Embryonic facial prominence (tissue), 1 donor: ENCODE measurements around the gene HOXB3.
"Not testable (repeated sequence)": the region's sequence is repeated elsewhere in the genome, so short reads cannot be mapped to it uniquely, and the experiment has no call there.

Experiments used
- DNase-seq: peaks from one replicate; pipeline ENCODE4 v3.0.0-alpha.2; 2016; ENCODE audit errors: extremely low spot score

Gene HOXB3

GRCh38 chr17:48545539-48545938 is 44.5 kb downstream of the HOXB3 start:
- DNase-seq, result no peak

- DNase-seq, result no peak
These were observed 45.0 kb downstream of the HOXB3 start, which contains the start of gene HOXB2 for GRCh38 chr17:48545022-48545375. Gene HOXB2 (minus strand): TSS chr17:48545109. CDS start chr17:48544911, 198 bp downstream.

DNA sequence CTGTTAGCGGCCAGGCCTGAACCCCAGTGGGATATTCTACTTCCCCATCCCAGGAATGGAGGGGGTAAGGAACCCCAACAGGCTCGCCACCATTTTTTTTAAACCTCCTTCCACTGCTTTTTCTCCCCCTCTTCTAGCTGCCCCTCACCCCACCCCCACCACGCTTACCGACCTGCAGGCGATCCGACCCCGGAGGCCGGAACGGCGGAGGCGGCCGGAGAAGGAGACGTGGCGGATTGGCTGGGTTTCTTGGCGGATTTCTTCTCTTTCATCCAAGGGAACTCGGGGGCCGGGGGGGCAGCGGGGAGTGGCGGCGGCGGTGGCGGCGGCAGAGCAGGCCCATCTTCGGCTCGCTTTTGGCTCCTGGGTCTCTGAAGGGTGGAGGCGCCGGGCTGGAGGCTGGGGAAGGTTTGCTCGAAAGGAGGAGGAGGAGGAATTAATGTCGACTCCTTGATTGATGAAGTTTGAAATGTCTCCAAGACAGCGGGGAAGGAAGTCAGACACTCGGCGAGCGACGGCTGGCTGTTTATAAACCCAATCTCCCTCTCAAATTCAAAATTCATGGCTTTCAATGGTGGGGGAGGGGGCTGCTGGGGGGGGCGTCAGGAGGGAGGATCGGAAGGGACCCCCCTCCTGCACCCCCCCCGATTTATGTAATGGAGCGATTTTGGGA is 45.6 kb downstream of the HOXB3 start:
- no peak for DNase-seq

GRCh38 chr17:48543854-48544348 is 46.1 kb downstream of the HOXB3 start:
- no peak for DNase-seq

- DNase-seq, result no peak
These were observed 46.8 kb downstream of the HOXB3 start for GRCh38 chr17:48543107-48543853.

- no peak for DNase-seq
These were observed 47.3 kb downstream of the HOXB3 start for GRCh38 chr17:48542698-48543106.

DNA sequence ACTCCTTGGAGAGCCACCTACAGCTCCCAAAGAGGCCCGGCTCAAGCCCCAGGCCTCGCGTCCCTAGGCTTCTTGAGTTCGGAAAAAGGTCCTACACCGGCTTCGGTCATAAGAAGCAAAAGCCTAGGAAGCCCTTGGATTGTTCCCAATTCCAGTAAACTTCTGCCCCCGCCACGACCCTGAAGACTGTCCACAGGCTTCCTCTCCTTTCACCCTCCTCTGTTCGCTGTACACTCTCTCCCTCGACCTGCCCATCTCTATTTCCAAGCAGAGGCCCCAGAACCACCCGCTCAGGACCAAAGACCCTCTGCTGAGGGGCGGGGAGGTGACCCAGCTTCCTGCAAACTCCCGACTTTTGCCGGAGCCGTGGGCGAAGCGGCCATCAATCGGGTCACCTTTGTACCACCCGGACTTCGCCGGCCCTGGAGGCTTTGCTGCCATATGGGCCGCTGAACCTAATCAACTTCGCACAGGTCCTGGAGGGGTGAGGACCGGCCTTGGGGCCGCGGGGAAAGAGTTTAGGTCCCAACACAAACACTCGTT is 47.9 kb downstream of the HOXB3 start:
- no peak for DNase-seq

DNA sequence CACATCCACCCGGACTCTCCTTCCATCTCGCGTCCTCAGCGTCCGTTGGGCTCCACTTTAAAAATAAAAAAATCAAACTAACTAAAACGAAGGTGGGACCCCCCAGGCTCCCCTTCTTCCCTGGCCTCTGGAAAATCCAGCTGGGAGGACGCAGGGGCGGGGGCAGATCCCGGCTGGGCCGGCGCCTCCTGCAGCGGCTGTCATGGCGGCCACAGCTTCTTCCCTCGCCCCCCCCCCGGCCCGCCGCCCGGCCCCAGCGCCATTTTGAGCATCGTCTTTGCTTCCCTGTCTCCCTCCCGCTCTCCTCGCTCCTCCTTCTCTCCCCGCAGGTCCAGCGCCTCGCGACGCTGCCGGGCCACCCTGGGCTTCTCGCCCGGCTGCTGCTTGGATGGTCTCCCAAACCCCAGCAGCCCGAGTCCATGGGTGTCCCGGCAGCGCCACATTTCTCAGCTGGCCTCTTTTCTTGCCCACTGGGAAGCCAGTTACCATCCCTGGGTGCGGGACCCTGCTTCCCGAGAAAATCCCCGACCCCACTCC is 48.4 kb downstream of the HOXB3 start:
- DNase-seq, result no peak

DNA sequence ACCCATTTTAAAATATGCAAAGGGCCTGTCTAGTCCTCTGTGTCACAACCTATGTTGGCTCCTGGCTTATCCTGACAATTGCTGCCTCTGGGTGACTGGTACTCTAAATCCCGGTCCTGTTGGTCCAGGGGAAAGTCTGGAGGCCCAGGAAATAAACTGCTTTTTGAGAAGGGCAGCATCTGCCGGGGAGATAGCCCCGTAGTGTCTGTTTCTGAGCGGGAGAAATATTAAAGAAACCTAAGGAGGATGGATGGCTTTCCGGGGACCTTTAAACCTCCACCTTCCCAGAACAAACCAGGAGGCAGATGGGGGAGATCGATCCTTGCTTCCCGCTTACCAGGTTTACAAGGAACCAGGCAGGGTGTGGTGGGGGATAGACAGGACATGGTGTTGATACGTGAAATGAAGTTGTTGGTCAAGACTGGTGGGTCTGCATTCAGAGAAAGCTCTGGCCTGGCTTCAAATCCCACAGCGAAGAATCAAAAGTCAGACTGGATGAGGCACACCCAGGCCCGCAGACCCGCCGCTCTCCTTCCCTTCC is 48.9 kb downstream of the HOXB3 start:
- no peak for DNase-seq

DNA sequence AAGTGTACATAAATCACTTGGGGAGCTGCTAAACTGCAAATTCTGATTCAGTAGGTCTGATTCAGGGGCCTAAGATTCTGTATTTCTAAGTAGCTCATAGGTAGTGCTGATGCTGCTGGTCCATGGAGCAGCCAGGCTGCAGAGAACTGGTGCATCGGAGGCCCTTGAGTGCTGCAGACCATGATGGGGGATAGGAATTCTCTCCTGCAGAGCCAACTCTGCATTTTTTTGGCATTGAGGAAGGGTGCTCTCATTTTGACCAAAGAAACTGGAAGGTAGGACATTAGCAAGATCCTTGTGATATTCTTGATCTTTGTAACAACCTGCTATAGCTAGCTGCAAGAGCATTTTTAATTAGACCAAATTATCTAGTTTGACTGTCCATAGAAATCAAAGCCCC is 49.8 kb downstream of the HOXB3 start:
- no peak for DNase-seq

- DNase-seq, result no peak
These were observed 50.9 kb downstream of the HOXB3 start for GRCh38 chr17:48539177-48539576.

- DNase-seq, result no peak
These were observed 52.7 kb downstream of the HOXB3 start for GRCh38 chr17:48537316-48537715.

DNA sequence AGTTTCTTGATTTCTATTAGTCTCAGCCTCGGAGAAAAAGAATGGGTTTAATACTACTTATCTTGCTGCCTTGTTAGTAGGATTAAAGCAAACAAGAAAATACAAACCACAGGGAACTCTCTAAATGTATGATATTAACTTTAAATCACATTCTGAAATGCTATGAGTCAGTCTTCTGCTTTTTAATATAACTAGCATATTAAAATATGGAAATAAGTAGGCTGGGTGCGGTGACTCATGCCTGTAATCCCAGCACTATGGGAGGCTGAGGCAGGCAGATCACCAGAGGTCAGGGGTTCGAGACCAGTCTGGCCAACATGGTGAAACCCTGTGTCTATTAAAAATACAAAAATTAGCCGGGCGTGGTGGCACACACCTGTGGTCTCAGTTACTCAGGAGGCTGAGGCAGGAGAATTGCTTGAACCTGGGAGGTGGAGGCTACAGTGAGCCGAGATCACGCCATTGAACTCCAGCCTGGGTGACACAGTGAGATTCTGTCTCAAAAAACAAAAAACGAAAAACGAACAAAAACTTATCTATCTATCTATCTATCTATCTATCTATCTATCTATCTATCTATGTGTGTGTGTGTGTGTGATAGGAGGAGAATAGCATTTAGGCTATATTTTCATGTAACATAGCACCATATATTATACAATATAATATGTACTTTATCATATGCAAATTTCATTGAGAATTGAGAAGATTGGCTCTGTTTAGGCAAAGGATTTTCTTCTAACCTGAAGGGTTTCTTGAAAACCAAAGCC is 54.1 kb downstream of the HOXB3 start:
- DNase-seq, result not testable (repeated sequence)

DNA sequence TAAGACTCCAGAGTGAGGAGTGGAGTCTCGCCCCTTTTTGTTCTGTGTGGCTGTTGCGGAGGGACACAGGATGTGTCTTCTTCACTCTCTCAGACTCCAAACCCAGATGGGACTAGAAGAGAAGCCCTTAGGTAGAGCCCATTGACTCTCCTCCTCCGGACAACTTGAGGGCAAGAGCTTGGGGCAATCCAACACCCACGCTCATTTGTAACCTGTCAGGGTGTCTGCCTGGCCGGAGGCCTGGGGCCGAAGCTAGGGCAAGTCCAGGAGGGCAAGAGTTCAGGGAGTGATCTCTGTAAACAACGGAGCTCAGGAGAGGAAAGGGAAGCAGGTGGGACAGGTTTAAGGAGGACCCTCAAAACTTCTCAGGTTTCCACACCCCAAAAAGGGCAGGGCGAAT is 57.8 kb downstream of the HOXB3 start:
- DNase-seq, result no peak

GRCh38 chr17:48530887-48531272 is 59.2 kb downstream of the HOXB3 start, which contains the start of gene HOXB1:
Gene HOXB1 (minus strand): TSS chr17:48531011. CDS start chr17:48530904, 107 bp downstream.
- no peak for DNase-seq

GRCh38 chr17:48530208-48530886 is 59.7 kb downstream of the HOXB3 start:
- DNase-seq, result no peak

DNA sequence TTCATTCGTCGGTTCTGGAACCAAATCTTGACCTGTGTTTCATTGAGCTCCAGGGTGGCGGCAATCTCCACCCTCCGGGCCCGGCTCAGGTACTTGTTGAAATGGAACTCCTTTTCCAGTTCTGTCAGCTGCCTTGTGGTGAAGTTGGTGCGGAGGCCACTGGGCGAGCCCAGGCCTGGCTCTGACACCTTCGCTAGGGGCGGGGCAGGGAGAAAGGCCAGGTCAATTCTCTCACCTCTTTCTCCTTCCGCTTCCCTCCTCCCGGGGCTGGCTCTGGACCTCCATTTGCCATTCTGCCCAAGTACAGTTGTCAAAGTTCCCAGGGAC is 60.4 kb downstream of the HOXB3 start:
- no peak for DNase-seq

DNA sequence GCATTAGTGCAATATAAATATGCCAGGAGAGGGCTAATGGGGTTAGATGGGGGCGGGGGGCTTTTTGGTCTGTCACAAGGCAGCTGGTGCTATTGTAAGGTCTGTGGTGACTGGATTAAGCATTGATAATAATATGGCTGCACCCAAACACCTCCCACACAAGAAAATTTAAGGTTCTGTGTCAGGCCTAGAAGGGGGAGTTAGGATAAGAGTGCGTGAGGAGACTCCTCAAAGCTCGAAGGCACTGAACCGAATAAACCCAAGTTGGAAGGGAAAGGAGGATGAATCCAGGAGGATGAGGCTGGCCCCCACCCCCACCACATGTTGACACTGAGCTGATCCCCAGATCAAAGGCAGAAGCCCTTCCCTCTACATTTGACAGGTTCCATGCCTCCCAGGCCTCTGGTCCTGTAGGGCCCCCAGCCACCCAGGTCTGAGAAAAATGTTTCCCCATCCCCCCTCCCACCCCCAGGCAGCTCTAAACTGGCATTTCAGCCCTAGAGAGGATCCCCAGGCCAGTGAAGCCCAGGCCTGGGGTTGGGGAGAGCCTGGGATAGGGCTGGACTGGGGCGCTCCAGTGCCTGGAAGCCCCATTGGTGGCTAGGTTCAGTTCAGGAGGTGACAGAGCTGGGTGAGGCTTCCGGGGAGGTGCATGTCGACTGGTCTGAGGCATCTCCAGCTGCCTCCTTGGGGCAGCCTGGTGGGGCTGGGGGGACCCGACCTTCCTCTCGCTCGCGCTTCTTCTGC is 60.9 kb downstream of the HOXB3 start:
- DNase-seq, result no peak

GRCh38 chr17:48528153-48528935 is 61.7 kb downstream of the HOXB3 start:
- DNase-seq, result no peak

DNA sequence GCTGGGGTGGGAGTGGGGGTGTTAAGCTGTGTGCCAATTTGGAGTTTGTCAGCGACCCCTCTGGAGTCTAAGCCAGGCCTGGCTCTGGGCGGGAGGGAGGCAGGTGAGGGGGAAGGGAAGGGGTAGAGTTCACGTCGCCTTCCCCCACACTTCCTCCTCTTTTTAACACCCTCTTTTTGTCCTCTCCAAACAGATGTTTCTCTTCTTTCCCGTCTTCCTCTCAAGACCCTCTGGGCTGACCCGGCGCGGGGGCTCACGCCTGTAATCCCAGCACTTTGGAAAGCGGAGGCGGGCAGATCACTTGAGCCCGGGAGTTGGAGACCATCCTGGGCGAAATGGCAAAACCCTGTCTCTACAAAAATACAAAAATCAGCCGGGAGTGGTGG is 62.5 kb downstream of the HOXB3 start:
- DNase-seq, result no peak
